IMR-90 (cell line): ENCODE results near the gene AHCYL2. TPM values are rescaled to one million over a fixed set of nuclear protein-coding genes. Genes with fewer than 3 reads are reported as not detected.

Source experiments
- ATAC-seq: fragments of 200-7000 bp; cut with Tn5 transposase; 2 replicates; pipeline ENCODE4 v1.9.1; 2020; ENCODE audit warnings: low read depth, mild to moderate bottlenecking, moderate library complexity
- BruUV-seq: library from RNA; stranded (reverse); fragments of 400-500 nt; replicated peaks from 2 replicates; lab custom pipeline; 2021; lab: Mats Ljungman, UMichigan
- CTCF ChIA-PET: fragments of 300-600 bp; formaldehyde crosslinking; extraction: SDS; loops from one replicate; lab custom pipeline; 2021; ENCODE audit warnings: antibody characterized with exemption; lab: Yijun Ruan, JAX
- POLR2A ChIA-PET: fragments of 300-600 bp; sonication (Branson Sonifier 250); formaldehyde crosslinking; loops from one replicate; lab custom pipeline; 2022; ENCODE audit warnings: antibody characterized with exemption; ENCODE audit not compliant: unreplicated experiment; lab: Charles Lee
- DNase-seq: peaks from one replicate; pipeline ENCODE4 v3.0.0; 2013
- H2AFZ ChIP-seq: replicated peaks from 2 replicates; pipeline ENCODE3; 2013; ENCODE audit warnings: low read length, mild to moderate bottlenecking; ENCODE audit not compliant: poor library complexity
- H2AK5ac ChIP-seq: 2 replicates; pipeline ENCODE4 v1.6.1; 2013; ENCODE audit warnings: low read depth, low read length, inconsistent platforms
- H2AK9ac ChIP-seq: replicated peaks from 2 replicates; pipeline ENCODE3; 2013; ENCODE audit warnings: mild to moderate bottlenecking, low read depth, low read length, moderate library complexity; ENCODE audit not compliant: poor library complexity
- H2BK120ac ChIP-seq: 2 replicates; pipeline ENCODE4 v1.6.1; 2013; ENCODE audit warnings: low read depth, low read length, inconsistent platforms
- H2BK15ac ChIP-seq: 3 replicates; pipeline ENCODE4 v1.6.1; 2013; ENCODE audit warnings: low read depth, low read length, inconsistent platforms
- H2BK20ac ChIP-seq: 2 replicates; pipeline ENCODE4 v1.6.1; 2013; ENCODE audit warnings: low read depth, mild to moderate bottlenecking, inconsistent platforms, low read length, moderate library complexity
- H2BK5ac ChIP-seq: 2 replicates; pipeline ENCODE4 v1.6.1; 2013; ENCODE audit warnings: mild to moderate bottlenecking, low read depth, low read length, inconsistent platforms; ENCODE audit not compliant: poor library complexity, severe bottlenecking
- H3K14ac ChIP-seq: replicated peaks from 2 replicates; pipeline ENCODE4 v1.6.1; 2013; ENCODE audit warnings: low read depth, low read length, inconsistent platforms
- H3K18ac ChIP-seq: 2 replicates; pipeline ENCODE4 v1.6.1; 2013; ENCODE audit warnings: low read depth, low read length, control low read depth
- H3K23ac ChIP-seq: 2 replicates; pipeline ENCODE4 v1.6.1; 2013; ENCODE audit warnings: low read depth, low read length, inconsistent platforms
- H3K27ac ChIP-seq: 2 replicates; pipeline ENCODE4 v1.5.1; 2013; ENCODE audit warnings: mild to moderate bottlenecking, control low read depth, low read length; ENCODE audit not compliant: insufficient read depth
- H3K27me3 ChIP-seq: 2 replicates; pipeline ENCODE4 v1.6.1; 2013; ENCODE audit warnings: low read length; ENCODE audit not compliant: control insufficient read depth, insufficient read depth
- H3K36me3 ChIP-seq: 2 replicates; pipeline ENCODE4 v1.6.1; 2013; ENCODE audit warnings: low read length, mixed read lengths; ENCODE audit not compliant: control insufficient read depth, insufficient read depth
- H3K4ac ChIP-seq: 2 replicates; pipeline ENCODE4 v1.6.1; 2013; ENCODE audit warnings: low read depth, low read length, inconsistent platforms
- H3K4me1 ChIP-seq: 2 replicates; pipeline ENCODE4 v1.6.1; 2013; ENCODE audit warnings: low read length, mixed read lengths; ENCODE audit not compliant: control insufficient read depth, insufficient read depth
- H3K4me2 ChIP-seq: 2 replicates; pipeline ENCODE4 v1.6.1; 2013; ENCODE audit warnings: low read depth, mild to moderate bottlenecking, control low read depth, low read length, moderate library complexity
- H3K4me3 ChIP-seq: 2 replicates; pipeline ENCODE4 v1.5.1; 2013; ENCODE audit warnings: low read depth, mild to moderate bottlenecking, control low read depth, low read length, moderate library complexity; ENCODE audit not compliant: insufficient read depth
- H3K56ac ChIP-seq: 2 replicates; pipeline ENCODE4 v1.6.1; 2013; ENCODE audit warnings: low read length, inconsistent platforms; ENCODE audit not compliant: insufficient read depth; ENCODE audit errors: extremely low read depth
- H3K79me1 ChIP-seq, 2 experiments: 2 replicates each; pipeline ENCODE4 v1.6.1; 2013; ENCODE audit warnings: low read length in 2 of 2, inconsistent platforms in 1 of 2, low read depth in 1 of 2
- H3K9ac ChIP-seq: 2 replicates; pipeline ENCODE4 v1.6.1; 2013; ENCODE audit warnings: low read depth, low read length, control low read depth
- H3K9me1 ChIP-seq: 2 replicates; pipeline ENCODE4 v1.6.1; 2013; ENCODE audit warnings: low read length, inconsistent platforms; ENCODE audit not compliant: insufficient read depth
- H3K9me3 ChIP-seq: 2 replicates; pipeline ENCODE4 v1.6.1; 2013; ENCODE audit warnings: low read length; ENCODE audit not compliant: control insufficient read depth, insufficient read depth
- H4K20me1 ChIP-seq: 2 replicates; pipeline ENCODE4 v1.6.1; 2013; ENCODE audit warnings: low read length, inconsistent platforms; ENCODE audit not compliant: insufficient read depth
- H4K5ac ChIP-seq: 2 replicates; pipeline ENCODE4 v1.6.1; 2013; ENCODE audit warnings: mild to moderate bottlenecking, low read depth, low read length, control low read depth
- H4K8ac ChIP-seq, 2 experiments: 2 replicates each; pipeline ENCODE4 v1.6.1; 2013; ENCODE audit warnings: low read depth in 2 of 2, low read length in 2 of 2, control low read depth in 1 of 2, inconsistent platforms in 1 of 2
- H4K91ac ChIP-seq: 2 replicates; pipeline ENCODE4 v1.6.1; 2013; ENCODE audit warnings: low read depth, low read length, inconsistent platforms; ENCODE audit not compliant: insufficient read depth
- CHD1 ChIP-seq: IDR thresholded peaks from 2 replicates; pipeline ENCODE4 v1.6.1; 2012; ENCODE audit warnings: low read depth, low read length, improper control_type of control experiment
- FOS ChIP-seq: fragments of 150-350 bp; IDR thresholded peaks from 2 replicates; pipeline ENCODE4 v1.6.1; 2016; ENCODE audit warnings: low read depth, low read length
- MAFK ChIP-seq: IDR thresholded peaks from 2 replicates; pipeline ENCODE4 v1.6.1; 2012; ENCODE audit warnings: low read depth, low read length, improper control_type of control experiment
- POLR2A ChIP-seq: IDR thresholded peaks from 2 replicates; pipeline ENCODE4 v1.6.1; 2012; ENCODE audit warnings: mild to moderate bottlenecking, low read depth, low read length
- RCOR1 ChIP-seq: IDR thresholded peaks from 2 replicates; pipeline ENCODE4 v1.6.1; 2012; ENCODE audit warnings: mild to moderate bottlenecking, low read length, improper control_type of control experiment; ENCODE audit not compliant: insufficient replicate concordance
- SMC3 ChIP-seq: fragments of 150-350 bp; IDR thresholded peaks from 2 replicates; pipeline ENCODE4 v1.6.1; 2016; ENCODE audit warnings: low read depth, mild to moderate bottlenecking, antibody characterized with exemption, low read length, moderate library complexity
- WGBS, 2 experiments: methylation state at CpG; one replicate each; pipeline versions ENCODE4 v1.1.5 to v1.1.7; 2013; ENCODE audit warnings: missing lambda C conversion rate in 2 of 2; ENCODE audit not compliant: insufficient read length in 1 of 2; ENCODE audit errors: extremely low coverage in 2 of 2; 5-methylcytosine and 5-hydroxymethylcytosine counted together
- dilution Hi-C: fragments of 300-500 bp; cut with HindIII; formaldehyde crosslinking; loops from one replicate; pipeline ENCODE4 v1.14.3; 2018; ENCODE audit warnings: low sequenced_read_pairs; ENCODE audit not compliant: unreplicated experiment
- in situ Hi-C: fragments of 300-500 bp; cut with MboI; formaldehyde crosslinking; loops from 3 replicates; pipeline ENCODE4 v1.14.3; 2019; ENCODE audit warnings: low sequenced_read_pairs, inconsistent platforms, mixed read lengths
- intact Hi-C: fragments of 100-400 bp; cut with micrococcal nuclease; formaldehyde crosslinking; loops from 2 replicates; pipeline ENCODE4 v1.10.0; 2022
- polyA plus RNA-seq, 3 experiments: library from polyadenylated mRNA; depleted of rRNA; stranded (reverse); fragments of >200 nt; gene quantifications; 2 replicates each; pipeline ENCODE4 v1.2.3, GENCODE V29; 2012; ENCODE audit warnings: low replicate concordance in 1 of 3
- total RNA-seq: library from RNA; depleted of rRNA; stranded (reverse); fragments of >200 nt; gene quantifications from 2 replicates; pipeline ENCODE4 v1.2.3, GENCODE V29; 2012
- TF ChIP-seq, protein P1 (sequence below): fragments of 150-350 bp; IDR thresholded peaks from 2 replicates; pipeline ENCODE4 v1.6.1; 2016; ENCODE audit warnings: low read depth, mild to moderate bottlenecking, low read length, moderate library complexity, borderline replicate concordance

The AHCYL2 gene
- total and polyA plus RNA-seq, 2 of the 4 experiments (the other 2 are of a cell fraction): 5.7 to 7.6 TPM

DNA sequence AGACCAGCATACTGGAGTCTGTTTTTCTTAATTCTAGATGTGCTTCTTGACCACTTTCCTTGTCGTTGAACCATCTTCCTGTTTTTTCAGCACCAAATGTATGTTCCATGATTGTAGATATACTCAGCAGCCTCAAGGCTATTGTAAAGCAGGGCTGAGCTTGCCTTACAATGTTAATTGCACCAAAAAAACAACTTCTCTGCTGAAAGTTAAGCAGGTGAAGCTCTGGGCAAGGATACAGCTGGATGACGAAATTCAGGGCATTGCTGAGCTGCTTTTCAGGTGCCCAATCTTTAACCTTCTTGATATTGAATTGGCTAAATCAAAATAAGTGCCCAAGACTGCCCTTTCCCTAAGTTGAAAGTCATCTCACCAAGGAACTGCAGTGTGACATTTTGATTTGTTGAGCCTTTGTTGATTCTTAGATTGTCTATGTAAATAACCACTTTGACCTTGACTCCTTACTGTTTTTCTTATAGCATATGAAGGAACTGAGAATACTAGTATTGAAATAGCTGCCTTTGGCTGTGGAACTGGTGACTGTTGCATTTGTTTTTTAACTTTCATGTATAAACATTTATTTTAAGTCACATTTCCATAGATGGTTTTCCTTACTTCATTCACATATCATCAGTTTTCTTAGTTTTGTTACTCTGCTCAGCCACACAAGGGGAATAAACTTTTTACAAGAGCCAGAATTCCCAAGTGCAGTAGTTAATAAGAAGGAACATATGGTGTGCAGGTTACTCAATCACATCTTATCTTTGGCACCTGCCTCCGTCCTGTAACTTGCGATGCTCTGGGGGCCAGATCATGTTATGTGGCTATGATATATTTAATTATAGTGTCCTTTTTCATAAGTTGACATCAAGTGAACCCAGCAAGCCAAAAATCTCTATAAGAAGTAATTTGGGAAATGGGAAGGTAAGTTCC is 3.1 kb downstream of the AHCYL2 start (continued):
- TF ChIP-seq, protein P1, sequence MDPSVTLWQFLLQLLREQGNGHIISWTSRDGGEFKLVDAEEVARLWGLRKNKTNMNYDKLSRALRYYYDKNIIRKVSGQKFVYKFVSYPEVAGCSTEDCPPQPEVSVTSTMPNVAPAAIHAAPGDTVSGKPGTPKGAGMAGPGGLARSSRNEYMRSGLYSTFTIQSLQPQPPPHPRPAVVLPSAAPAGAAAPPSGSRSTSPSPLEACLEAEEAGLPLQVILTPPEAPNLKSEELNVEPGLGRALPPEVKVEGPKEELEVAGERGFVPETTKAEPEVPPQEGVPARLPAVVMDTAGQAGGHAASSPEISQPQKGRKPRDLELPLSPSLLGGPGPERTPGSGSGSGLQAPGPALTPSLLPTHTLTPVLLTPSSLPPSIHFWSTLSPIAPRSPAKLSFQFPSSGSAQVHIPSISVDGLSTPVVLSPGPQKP: no peak

DNA sequence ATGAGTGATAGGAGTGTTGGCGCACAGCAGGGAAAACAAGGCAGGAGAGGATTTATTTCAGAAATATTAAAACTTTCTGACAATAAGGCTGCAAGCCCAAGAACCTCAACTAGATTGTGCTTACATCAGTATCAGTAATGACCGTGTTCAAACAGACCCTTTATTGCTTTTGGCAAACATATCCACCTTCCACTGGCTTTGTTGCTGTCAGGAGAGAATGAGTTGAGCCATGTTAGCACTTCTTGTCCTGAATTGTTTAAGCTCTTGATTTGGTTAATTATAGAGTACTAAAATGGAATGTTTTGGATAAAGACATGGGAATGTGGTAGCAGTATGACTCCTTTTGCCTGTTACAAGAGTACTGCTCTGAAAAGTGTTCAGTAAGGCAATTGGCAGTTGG is 3.8 kb downstream of the AHCYL2 start:
- Histone ChIP-seq H4K20me1 (peaks cover 3% of the 10 kb centered on the region; the same call in 1 of the 2 replicates), H2BK20ac (no peak overlapping the region), H3K14ac (no peak overlapping the region), H2AK5ac (no peak overlapping the region), H3K18ac (no peak overlapping the region), H4K8ac (no peak overlapping the region), H3K4me2 (no peak overlapping the region), H2BK15ac (no peak overlapping the region), H4K91ac (no peak overlapping the region), H3K4me1 (no peaks in the 10 kb centered on the region; the same call in 1 of the 2 replicates), H3K9me3 (no peaks in the 10 kb centered on the region), H3K4me3 (no peak overlapping the region), H3K27me3 (no peaks in the 10 kb centered on the region), H2BK120ac (no peak overlapping the region), H4K5ac (no peak overlapping the region), H3K79me1 (peaks cover 0 to 17% of the 10 kb centered on the region in 2 experiments), H3K27ac (no peak overlapping the region), H2BK5ac (no peak overlapping the region), H2AFZ (no peak overlapping the region), H3K56ac (no peak overlapping the region), H3K23ac (no peak overlapping the region), H3K4ac (no peak overlapping the region), H2AK9ac (no peak overlapping the region), H3K9me1 (peaks cover 7% of the 10 kb centered on the region), H3K9ac (no peak overlapping the region), H3K36me3 (no peaks in the 10 kb centered on the region)
- ChIA-PET POLR2A (no interaction called here), CTCF (interaction anchor here (0.7 to 1.6 kb wide), 2 partner anchors 10 to 220 kb away, joined by 3 to 4 read pairs; no protein-coding TSS in a partner anchor)
- intact Hi-C loops (no loop called here), in situ Hi-C loops (no loop called here), dilution Hi-C loops (no loop called here)
- no CpG with 5 or more reads among the region's 2 CpGs for WGBS, 2 experiments
- no peak for DNase-seq
- no TSS peak for BruUV-seq
- TF ChIP-seq POLR2A: no peak
- TF ChIP-seq FOS: no peak
- TF ChIP-seq SMC3: no peak
- TF ChIP-seq MAFK: no peak
- no peak for TF ChIP-seq CHD1
- TF ChIP-seq, protein P1: no peak
- TF ChIP-seq RCOR1: no peak
- ATAC-seq: no peak
